Astrocyte (in vitro differentiated cells and primary cell): ENCODE measurements around the gene IQSEC3.

Source experiments
- CTCF ChIP-seq: IDR thresholded peaks from 2 replicates; pipeline ENCODE4 v1.5.1; 2011; ENCODE audit warnings: low read depth, mild to moderate bottlenecking, inconsistent platforms, low read length, moderate library complexity; ENCODE audit not compliant: insufficient read depth
- EZH2 ChIP-seq: IDR thresholded peaks from 2 replicates; pipeline ENCODE4 v1.6.1; 2012; ENCODE audit warnings: mild to moderate bottlenecking, low read length, inconsistent platforms; ENCODE audit not compliant: insufficient read depth

- TF ChIP-seq EZH2, result no peak
- no peak for TF ChIP-seq CTCF
Measured at GRCh38 chr12:87856-88255, 21.3 kb downstream of the IQSEC3 start.
